BLaER1 (cell line): Measurements from ENCODE around the gene JMJD7.

Experiments used
- H3K27ac ChIP-seq: shearing (Covaris generic); formaldehyde crosslinking; 2 replicates; pipeline ENCODE4 v1.8.1; 2022
- H3K27me3 ChIP-seq: shearing (Covaris generic); formaldehyde crosslinking; 2 replicates; pipeline ENCODE4 v1.8.1; 2022
- H3K36me3 ChIP-seq: shearing (Covaris generic); formaldehyde crosslinking; 2 replicates; pipeline ENCODE4 v1.8.1; 2022
- H3K4me1 ChIP-seq: shearing (Covaris generic); formaldehyde crosslinking; 2 replicates; pipeline ENCODE4 v1.8.1; 2022
- H3K4me2 ChIP-seq: shearing (Covaris generic); formaldehyde crosslinking; 2 replicates; pipeline ENCODE4 v1.8.1; 2022
- H3K4me3 ChIP-seq: shearing (Covaris generic); formaldehyde crosslinking; 2 replicates; pipeline ENCODE4 v1.8.1; 2022
- H3K9ac ChIP-seq: shearing (Covaris generic); formaldehyde crosslinking; 2 replicates; pipeline ENCODE4 v1.8.1; 2022
- H3K9me3 ChIP-seq: shearing (Covaris generic); formaldehyde crosslinking; 2 replicates; pipeline ENCODE4 v1.8.1; 2022
- H4K20me1 ChIP-seq: shearing (Covaris generic); formaldehyde crosslinking; 2 replicates; pipeline ENCODE4 v1.8.1; 2022
- Cebpa-rat ChIP-seq: shearing (Covaris generic); IDR thresholded peaks from 2 replicates; pipeline ENCODE4 v1.8.1; 2022

The JMJD7 gene

GRCh38 chr15:41882689-41883483 is 55.0 kb downstream of the JMJD7 start:
- Histone ChIP-seq H3K4me1 (peaks cover 33% of the 10 kb centered on the region), H3K36me3 (no peaks in the 10 kb centered on the region), H3K9ac (no peak overlapping the region), H3K27me3 (peaks cover 11% of the 10 kb centered on the region), H3K4me3 (no peak overlapping the region), H3K27ac (peak overlapping the region; percentile 48; the same call in 1 of the 2 replicates), H4K20me1 (no peaks in the 10 kb centered on the region), H3K4me2 (peak overlapping the region; percentile 63), H3K9me3 (no peaks in the 10 kb centered on the region)
- TF ChIP-seq Cebpa-rat, result no peak

DNA sequence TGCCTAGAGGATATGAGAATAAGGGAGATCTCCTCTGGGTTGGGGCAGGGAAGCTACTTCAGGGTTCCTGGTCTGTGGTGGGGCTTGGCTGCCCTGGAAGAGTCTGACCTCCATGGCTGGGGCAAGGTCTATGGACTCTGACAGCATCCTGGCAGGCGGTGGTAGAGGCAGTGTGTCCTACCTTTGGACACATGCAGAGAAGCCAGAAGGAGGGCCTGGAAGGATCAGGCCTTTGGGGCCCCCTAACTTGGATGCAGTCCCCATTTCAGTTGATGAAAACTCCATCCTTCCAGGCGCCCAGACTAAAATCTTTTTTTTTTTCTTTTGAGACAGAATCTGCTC is 55.6 kb downstream of the JMJD7 start:
- H3K27me3 ChIP-seq, result peaks cover 11% of the 10 kb centered on the region
- H4K20me1 ChIP-seq, result no peaks in the 10 kb centered on the region
- H3K4me3 ChIP-seq, result no peak overlapping the region
- H3K27ac ChIP-seq, result peak overlapping the region; percentile 48
- TF ChIP-seq Cebpa-rat, result no peak
- H3K9me3 ChIP-seq, result no peaks in the 10 kb centered on the region
- no peaks in the 10 kb centered on the region for H3K36me3 ChIP-seq
- peaks cover 33% of the 10 kb centered on the region for H3K4me1 ChIP-seq
- H3K9ac ChIP-seq, result no peak overlapping the region
- H3K4me2 ChIP-seq, result peak overlapping the region; percentile 63

GRCh38 chr15:41884458-41884857 is 56.6 kb downstream of the JMJD7 start:
- Histone ChIP-seq H4K20me1 (no peaks in the 10 kb centered on the region), H3K9ac (no peak overlapping the region), H3K4me1 (peaks cover 42% of the 10 kb centered on the region), H3K4me2 (no peak overlapping the region), H3K27ac (no peak overlapping the region), H3K9me3 (no peaks in the 10 kb centered on the region), H3K36me3 (no peaks in the 10 kb centered on the region), H3K27me3 (peaks cover 11% of the 10 kb centered on the region), H3K4me3 (no peak overlapping the region)
- TF ChIP-seq Cebpa-rat, result no peak

DNA sequence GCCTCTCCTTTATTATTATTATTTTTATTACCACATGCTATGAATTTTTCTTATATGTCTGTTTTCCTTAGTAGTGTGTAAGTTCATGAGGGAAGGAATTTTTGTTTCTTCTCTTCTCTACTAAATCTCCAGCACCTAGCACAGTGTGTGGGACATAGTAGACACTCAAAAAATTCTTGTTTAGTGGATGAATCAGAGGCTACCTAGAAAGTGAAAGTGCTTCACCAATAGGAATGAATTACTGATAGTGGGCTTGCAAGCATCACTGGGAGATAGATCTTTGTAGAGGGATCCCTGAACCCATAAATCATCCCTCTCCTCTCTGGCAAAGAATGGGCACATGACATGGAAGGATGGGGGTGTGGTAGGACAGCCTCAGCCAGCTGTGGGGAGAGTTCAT is 57.4 kb downstream of the JMJD7 start:
- Histone ChIP-seq H3K9ac (no peak overlapping the region), H4K20me1 (no peaks in the 10 kb centered on the region), H3K27me3 (peaks cover 11% of the 10 kb centered on the region)

GRCh38 chr15:41885841-41886240 is 57.9 kb downstream of the JMJD7 start:
- Histone ChIP-seq H4K20me1 (no peaks in the 10 kb centered on the region), H3K4me3 (no peak overlapping the region), H3K9ac (no peak overlapping the region), H3K27ac (no peak overlapping the region), H3K9me3 (no peaks in the 10 kb centered on the region), H3K4me2 (no peak overlapping the region), H3K27me3 (peaks cover 11% of the 10 kb centered on the region), H3K36me3 (no peaks in the 10 kb centered on the region), H3K4me1 (peaks cover 52% of the 10 kb centered on the region)
- no peak for TF ChIP-seq Cebpa-rat

More for the DNA sequence above, 57.4 kb downstream of the JMJD7 start:
- H3K4me3 ChIP-seq, result no peak overlapping the region
- no peak overlapping the region for H3K4me2 ChIP-seq
- peaks cover 50% of the 10 kb centered on the region for H3K4me1 ChIP-seq
- no peaks in the 10 kb centered on the region for H3K9me3 ChIP-seq
- TF ChIP-seq Cebpa-rat, result no peak
- no peak overlapping the region for H3K27ac ChIP-seq
- no peaks in the 10 kb centered on the region for H3K36me3 ChIP-seq

DNA sequence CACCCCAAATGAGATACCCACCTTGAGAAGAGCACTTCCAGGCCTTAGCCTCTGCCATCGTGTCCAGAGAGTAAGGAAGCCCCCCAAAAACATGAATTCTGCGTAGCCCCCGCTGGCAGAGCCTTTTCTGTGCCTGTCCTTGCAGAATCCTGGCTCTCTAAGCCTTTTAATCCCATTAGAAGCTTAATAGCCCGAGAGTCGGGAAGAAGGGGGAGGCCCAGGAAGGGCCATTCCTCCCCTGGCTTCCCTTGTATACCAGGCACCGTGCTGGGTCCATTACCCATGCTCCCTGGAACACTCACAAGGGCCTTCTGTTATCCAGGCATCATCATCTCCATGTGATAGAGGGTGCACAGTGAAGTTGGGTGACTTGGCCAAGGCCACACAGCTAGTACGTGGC is 58.8 kb downstream of the JMJD7 start:
- TF ChIP-seq Cebpa-rat, result no peak
- Histone ChIP-seq H3K4me1 (peaks cover 56% of the 10 kb centered on the region), H3K27ac (no peak overlapping the region), H3K9me3 (no peaks in the 10 kb centered on the region), H3K9ac (no peak overlapping the region), H3K36me3 (no peaks in the 10 kb centered on the region), H3K4me3 (no peak overlapping the region), H3K27me3 (peaks cover 2% of the 10 kb centered on the region), H4K20me1 (no peaks in the 10 kb centered on the region), H3K4me2 (no peak overlapping the region)

GRCh38 chr15:41887161-41887560 is 59.3 kb downstream of the JMJD7 start:
- Histone ChIP-seq H3K27ac (no peak overlapping the region), H3K9ac (no peak overlapping the region), H3K27me3 (no peaks in the 10 kb centered on the region), H3K9me3 (no peaks in the 10 kb centered on the region), H3K36me3 (no peaks in the 10 kb centered on the region), H3K4me2 (no peak overlapping the region), H3K4me3 (no peak overlapping the region), H3K4me1 (peaks cover 58% of the 10 kb centered on the region), H4K20me1 (no peaks in the 10 kb centered on the region)
- no peak for TF ChIP-seq Cebpa-rat
